ENCODE results near the gene TP53TG3B. TPM values are rescaled to one million over a fixed set of nuclear protein-coding genes. Genes with fewer than 3 reads are reported as not detected.
"Not testable (repeated sequence)": the region's sequence is repeated elsewhere in the genome, so short reads cannot be mapped to it uniquely, and the experiment has no call there.

The TP53TG3B gene, protein sequence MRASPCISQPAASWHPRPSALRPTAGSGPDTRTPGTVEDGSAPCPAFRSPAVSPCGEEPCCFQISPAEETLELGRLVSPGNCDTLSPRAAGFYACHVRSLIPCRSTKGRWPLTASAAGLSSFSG
- polyA plus RNA-seq, result not detected
- long read RNA-seq, donor 1, result 0 reads
- long read RNA-seq, donor 2, result 0 reads
- long read RNA-seq, donor 3, result 0 reads
- long read RNA-seq, donor 4, result 0 reads
- long read RNA-seq, donor 5, result 0 reads
- long read RNA-seq, donor 6, result 0 reads
- long read RNA-seq, donor 7, result 0 reads
- long read RNA-seq, donor 8, result 0 reads
- long read RNA-seq, donor 9, result 0 reads
- long read RNA-seq, donor 10, result 0 reads
- long read RNA-seq, donor 11, result 0 reads

DNA sequence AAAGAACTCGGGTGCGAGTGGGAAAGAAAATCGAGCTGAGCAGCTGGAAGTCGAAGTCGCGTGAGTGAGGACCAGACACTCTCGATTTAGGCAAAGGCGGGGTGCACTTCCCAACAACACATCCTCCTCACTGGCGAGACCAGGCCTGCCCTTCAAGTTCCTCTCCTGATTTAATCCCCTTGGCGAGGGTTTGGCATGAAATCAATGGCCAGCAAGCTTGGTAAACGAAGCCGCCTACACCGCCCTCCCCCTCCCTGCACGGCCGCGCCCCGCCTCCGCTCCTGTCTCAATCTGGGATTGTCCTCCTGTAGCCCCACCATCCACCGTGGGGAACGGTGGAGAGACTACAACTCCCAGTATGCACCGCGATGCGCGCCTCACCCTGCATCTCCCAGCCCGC is at the start of gene TP53TG3B:
TP53TG3B (plus strand) TSS at position 301 of the 400 bp plus-strand sequence; CDS start at position 369, 68 bp downstream.
- H3K27me3 ChIP-seq (ENCODE audit: control insufficient read depth, insufficient read depth, low read length); H3K4me3 ChIP-seq (ENCODE audit: low read length); H3K36me3 ChIP-seq (ENCODE audit: control insufficient read depth, insufficient read depth, low read length); H3K4me1 ChIP-seq (ENCODE audit: control insufficient read depth, insufficient read depth, low read length); DNase-seq; H3K27ac ChIP-seq (ENCODE audit: low read length); H3K9me3 ChIP-seq (ENCODE audit: control insufficient read depth, low read depth, low read length): not testable (repeated sequence)
- no CpG with 5 or more reads among the region's 25 CpGs for WGBS (ENCODE audit: insufficient coverage, low lambda C conversion rate)

DNA sequence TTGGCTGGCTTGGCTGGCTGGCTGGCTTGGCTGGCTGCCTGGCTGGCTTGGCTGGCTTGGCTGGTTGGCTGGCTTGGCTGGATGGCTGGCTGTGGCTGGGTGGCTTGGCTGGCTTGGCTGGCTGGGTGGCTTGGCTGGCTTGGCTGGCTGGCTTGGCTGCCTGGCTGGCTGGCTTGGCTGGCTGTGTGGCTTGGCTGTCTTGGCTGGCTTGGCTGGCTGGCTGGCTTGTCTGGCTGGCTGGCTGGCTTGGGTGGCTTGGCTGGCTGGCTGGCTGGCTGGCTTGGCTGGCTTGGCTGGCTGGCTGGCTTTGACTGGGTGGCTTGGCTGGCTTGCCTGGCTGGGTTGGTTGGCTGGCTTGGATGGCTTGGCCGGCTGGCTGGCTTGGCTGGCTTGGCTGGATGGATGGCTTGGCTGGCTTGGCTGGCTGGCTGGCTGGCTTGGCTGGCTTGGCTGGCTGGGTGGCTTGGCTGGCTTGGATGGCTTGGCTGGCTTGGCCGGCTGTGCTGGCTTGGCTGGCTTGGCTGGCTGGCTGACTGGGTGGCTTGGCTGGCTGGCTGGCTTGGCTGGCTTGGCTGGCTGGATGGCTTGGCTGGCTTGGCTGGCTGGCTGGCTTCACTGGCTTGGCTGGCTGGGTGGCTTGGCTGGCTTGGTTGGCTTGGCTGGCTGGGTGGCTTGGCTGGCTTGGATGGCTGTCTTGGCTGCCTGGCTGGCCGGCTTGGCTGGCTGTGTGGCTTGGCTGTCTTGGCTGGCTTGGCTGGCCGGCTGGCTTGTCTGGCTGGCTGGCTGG is 24.2 kb upstream of the TP53TG3B start:
- H3K36me3 ChIP-seq (ENCODE audit: control insufficient read depth, insufficient read depth, low read length); H3K4me1 ChIP-seq (ENCODE audit: control insufficient read depth, insufficient read depth, low read length); H3K27ac ChIP-seq (ENCODE audit: low read length); H3K4me3 ChIP-seq (ENCODE audit: low read length); H3K27me3 ChIP-seq (ENCODE audit: control insufficient read depth, insufficient read depth, low read length): not testable (repeated sequence)
- no CpG with 5 or more reads among the region's 4 CpGs for WGBS (ENCODE audit: insufficient coverage, low lambda C conversion rate)
- peak in 1 of 2 donors; percentile 1 for DNase-seq
- H3K9me3 ChIP-seq (ENCODE audit: control insufficient read depth, low read depth, low read length), result peaks cover 31% of the 10 kb centered on the region

DNA sequence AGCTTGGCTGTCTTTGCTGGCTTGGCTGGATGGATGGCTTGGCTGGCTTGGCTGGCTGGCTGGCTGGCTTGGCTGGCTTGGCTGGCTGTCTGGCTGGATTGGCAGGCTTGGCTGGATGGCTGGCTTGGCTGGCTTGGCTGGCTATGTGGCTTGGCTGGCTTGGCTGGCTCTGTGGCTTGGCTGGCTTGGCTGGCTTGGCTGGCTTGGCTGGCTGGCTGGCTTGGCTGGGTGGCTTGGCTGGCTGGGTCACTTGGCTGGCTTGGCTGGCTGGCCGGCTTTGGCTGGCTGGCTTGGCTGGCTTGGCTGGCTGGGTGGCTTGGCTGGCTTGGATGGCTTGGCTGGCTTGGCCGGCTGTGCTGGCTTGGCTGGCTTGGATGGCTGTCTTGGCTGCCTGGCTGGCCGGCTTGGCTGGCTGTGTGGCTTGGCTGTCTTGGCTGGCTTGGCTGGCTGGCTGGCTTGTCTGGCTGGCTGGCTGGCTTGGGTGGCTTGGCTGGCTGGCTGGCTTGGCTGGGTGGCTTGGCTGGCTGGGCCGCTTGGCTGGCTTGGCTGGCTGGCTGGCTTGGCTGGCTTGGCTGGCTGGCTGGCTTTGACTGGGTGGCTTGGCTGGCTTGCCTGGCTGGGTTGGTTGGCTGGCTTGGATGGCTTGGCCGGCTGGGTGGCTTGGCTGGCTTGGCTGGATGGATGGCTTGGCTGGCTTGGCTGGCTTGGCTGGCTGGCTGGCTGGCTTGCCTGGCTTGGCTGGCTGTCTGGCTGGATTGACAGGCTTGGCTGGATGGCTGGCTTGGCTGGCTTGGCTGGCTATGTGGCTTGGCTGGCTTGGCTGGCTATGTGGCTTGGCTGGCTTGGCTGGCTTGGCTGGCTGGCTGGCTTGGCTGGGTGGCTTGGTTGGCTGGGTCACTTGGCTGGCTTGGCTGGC is 22.8 kb upstream of the TP53TG3B start:
- not testable (repeated sequence) for H3K4me1 ChIP-seq (ENCODE audit: control insufficient read depth, insufficient read depth, low read length); H3K36me3 ChIP-seq (ENCODE audit: control insufficient read depth, insufficient read depth, low read length); H3K4me3 ChIP-seq (ENCODE audit: low read length); H3K27ac ChIP-seq (ENCODE audit: low read length); H3K27me3 ChIP-seq (ENCODE audit: control insufficient read depth, insufficient read depth, low read length); DNase-seq
- no CpG with 5 or more reads among the region's 5 CpGs for WGBS (ENCODE audit: insufficient coverage, low lambda C conversion rate)
- H3K9me3 ChIP-seq (ENCODE audit: control insufficient read depth, low read depth, low read length), result peaks cover 31% of the 10 kb centered on the region

DNA sequence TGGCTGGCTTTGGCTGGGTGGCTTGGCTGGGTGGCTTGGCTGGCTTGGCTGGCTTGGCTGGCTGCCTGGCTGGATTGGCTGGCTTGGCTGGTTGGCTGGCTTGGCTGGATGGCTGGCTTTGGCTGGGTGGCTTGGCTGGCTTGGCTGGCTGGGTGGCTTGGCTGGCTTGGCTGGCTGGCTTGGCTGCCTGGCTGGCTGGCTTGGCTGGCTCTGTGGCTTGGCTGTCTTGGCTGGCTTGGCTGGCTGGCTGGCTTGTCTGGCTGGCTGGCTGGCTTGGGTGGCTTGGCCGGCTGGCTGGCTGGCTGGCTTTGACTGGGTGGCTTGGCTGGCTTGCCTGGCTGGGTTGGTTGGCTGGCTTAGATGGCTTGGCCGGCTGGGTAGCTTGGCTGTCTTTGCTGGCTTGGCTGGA is 22.1 kb upstream of the TP53TG3B start:
- not testable (repeated sequence) for H3K27ac ChIP-seq (ENCODE audit: low read length); H3K36me3 ChIP-seq (ENCODE audit: control insufficient read depth, insufficient read depth, low read length); H3K4me3 ChIP-seq (ENCODE audit: low read length); H3K27me3 ChIP-seq (ENCODE audit: control insufficient read depth, insufficient read depth, low read length); H3K4me1 ChIP-seq (ENCODE audit: control insufficient read depth, insufficient read depth, low read length); DNase-seq
- WGBS (ENCODE audit: insufficient coverage, low lambda C conversion rate), result no CpG with 5 or more reads among the region's 2 CpGs
- peaks cover 31% of the 10 kb centered on the region for H3K9me3 ChIP-seq (ENCODE audit: control insufficient read depth, low read depth, low read length)

DNA sequence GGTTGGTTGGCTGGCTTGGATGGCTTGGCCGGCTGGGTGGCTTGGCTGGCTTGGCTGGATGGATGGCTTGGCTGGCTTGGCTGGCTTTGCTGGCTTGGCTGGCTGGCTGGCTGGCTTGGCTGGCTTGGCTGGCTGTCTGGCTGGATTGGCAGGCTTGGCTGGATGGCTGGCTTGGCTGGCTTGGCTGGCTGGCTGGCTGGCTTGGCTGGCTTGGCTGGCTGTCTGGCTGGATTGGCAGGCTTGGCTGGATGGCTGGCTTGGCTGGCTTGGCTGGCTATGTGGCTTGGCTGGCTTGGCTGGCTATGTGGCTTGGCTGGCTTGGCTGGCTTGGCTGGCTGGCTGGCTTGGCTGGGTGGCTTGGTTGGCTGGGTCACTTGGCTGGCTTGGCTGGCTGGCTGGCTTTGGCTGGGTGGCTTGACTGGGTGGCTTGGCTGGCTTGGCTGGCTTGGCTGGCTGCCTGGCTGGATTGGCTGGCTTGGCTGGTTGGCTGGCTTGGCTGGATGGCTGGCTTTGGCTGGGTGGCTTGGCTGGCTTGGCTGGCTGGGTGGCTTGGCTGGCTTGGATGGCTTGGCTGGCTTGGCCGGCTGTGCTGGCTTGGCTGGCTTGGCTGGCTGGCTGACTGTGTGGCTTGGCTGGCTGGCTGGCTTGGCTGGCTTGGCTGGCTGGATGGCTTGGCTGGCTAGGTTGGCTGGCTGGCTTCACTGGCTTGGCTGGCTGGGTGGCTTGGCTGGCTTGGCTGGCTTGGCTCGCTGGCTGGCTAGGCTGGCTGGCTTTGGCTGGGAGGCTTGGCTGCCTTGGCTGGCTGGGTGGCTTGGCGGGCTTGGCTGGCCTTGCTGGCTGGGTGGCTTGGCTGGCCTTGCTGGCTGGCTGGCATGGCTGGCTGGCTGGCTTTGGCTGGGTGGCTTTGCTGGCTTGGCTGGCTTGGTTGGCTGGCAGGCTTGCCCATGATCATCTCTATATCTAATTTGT is 21.3 kb upstream of the TP53TG3B start:
- H3K4me1 ChIP-seq (ENCODE audit: control insufficient read depth, insufficient read depth, low read length); H3K36me3 ChIP-seq (ENCODE audit: control insufficient read depth, insufficient read depth, low read length); H3K4me3 ChIP-seq (ENCODE audit: low read length); H3K27me3 ChIP-seq (ENCODE audit: control insufficient read depth, insufficient read depth, low read length); H3K27ac ChIP-seq (ENCODE audit: low read length): not testable (repeated sequence)
- DNase-seq, result peak in 1 of 2 donors; percentile 2
- H3K9me3 ChIP-seq (ENCODE audit: control insufficient read depth, low read depth, low read length), result peaks cover 31% of the 10 kb centered on the region
- 78% methylated on average over 1 of the region's 4 CpGs for WGBS (ENCODE audit: insufficient coverage, low lambda C conversion rate)

Other genes starting within 250 kb of the TP53TG3B start
- gene TP53TG3C, start 166.6 kb upstream of the TP53TG3B start, polyA plus RNA-seq, result not detected
- gene TP53TG3E, start 56.5 kb upstream of the TP53TG3B start, polyA plus RNA-seq, result not detected
- not detected for gene TP53TG3F, start 98.8 kb downstream of the TP53TG3B start, polyA plus RNA-seq